ENCODE results near the gene PACS2.
"Not testable (repeated sequence)": the region's sequence is repeated elsewhere in the genome, so short reads cannot be mapped to it uniquely, and the experiment has no call there.

PACS2 gene

GRCh38 chr14:105330491-105330895, 15.9 kb downstream of the PACS2 start:
- Histone ChIP-seq H3K9ac (ENCODE audit: low read length in 5 of 5) (peak overlapping the region in 1 of 5 donors; percentile 46), H3K27ac (ENCODE audit: low read depth, low read length) (no peak overlapping the region), H3K27me3 (ENCODE audit: control insufficient read depth in 5 of 5, insufficient read depth in 4 of 5, low read length in 5 of 5) (no peaks in the 10 kb centered on the region), H3K9me3 (ENCODE audit: control insufficient read depth in 5 of 5, low read length in 5 of 5) (no peaks in the 10 kb centered on the region), H3K36me3 (ENCODE audit: control insufficient read depth in 5 of 5, insufficient read depth in 5 of 5, low read length in 5 of 5) (peaks cover 0 to 6% (median 1%) of the 10 kb centered on the region in 5 donors), H3K4me3 (ENCODE audit: low read depth in 1 of 5, low read length in 5 of 5) (peak overlapping the region in 2 of 5 donors; percentile 11 to 17), H3K4me1 (ENCODE audit: control insufficient read depth in 5 of 5, insufficient read depth in 5 of 5, low read length in 5 of 5) (peaks cover 7 to 59% (median 37%) of the 10 kb centered on the region in 5 donors)

GRCh38 chr14:105331575-105332349, 17.2 kb downstream of the PACS2 start:
- Histone ChIP-seq H3K9me3 (ENCODE audit: control insufficient read depth in 5 of 5, low read length in 5 of 5) (no peaks in the 10 kb centered on the region), H3K4me3 (ENCODE audit: low read depth in 1 of 5, low read length in 5 of 5) (no peak overlapping the region), H3K36me3 (ENCODE audit: control insufficient read depth in 5 of 5, insufficient read depth in 5 of 5, low read length in 5 of 5) (peaks cover 0 to 6% (median 1%) of the 10 kb centered on the region in 5 donors), H3K27me3 (ENCODE audit: control insufficient read depth in 5 of 5, insufficient read depth in 4 of 5, low read length in 5 of 5) (no peaks in the 10 kb centered on the region), H3K4me1 (ENCODE audit: control insufficient read depth in 5 of 5, insufficient read depth in 5 of 5, low read length in 5 of 5) (peaks cover 7 to 56% (median 44%) of the 10 kb centered on the region in 5 donors), H3K27ac (ENCODE audit: low read depth, low read length) (no peak overlapping the region), H3K9ac (ENCODE audit: low read length in 5 of 5) (no peak overlapping the region)

- peaks cover 7 to 60% (median 45%) of the 10 kb centered on the region in 5 donors for H3K4me1 ChIP-seq (ENCODE audit: control insufficient read depth in 5 of 5, insufficient read depth in 5 of 5, low read length in 5 of 5)
- no peak overlapping the region for H3K27ac ChIP-seq (ENCODE audit: low read depth, low read length)
- no peak overlapping the region for H3K9ac ChIP-seq (ENCODE audit: low read length in 5 of 5)
- H3K4me3 ChIP-seq (ENCODE audit: low read depth in 1 of 5, low read length in 5 of 5): no peak overlapping the region
- H3K27me3 ChIP-seq (ENCODE audit: control insufficient read depth in 5 of 5, insufficient read depth in 4 of 5, low read length in 5 of 5): no peaks in the 10 kb centered on the region
- H3K36me3 ChIP-seq (ENCODE audit: control insufficient read depth in 5 of 5, insufficient read depth in 5 of 5, low read length in 5 of 5): peaks cover 0 to 5% (median 0%) of the 10 kb centered on the region in 5 donors
- no peaks in the 10 kb centered on the region for H3K9me3 ChIP-seq (ENCODE audit: control insufficient read depth in 5 of 5, low read length in 5 of 5)
These were observed 17.9 kb downstream of the PACS2 start for GRCh38 chr14:105332350-105332874.

- no peak overlapping the region for H3K4me3 ChIP-seq (ENCODE audit: low read depth in 1 of 5, low read length in 5 of 5)
- no peak overlapping the region for H3K9ac ChIP-seq (ENCODE audit: low read length in 5 of 5)
- peaks cover 7 to 66% (median 50%) of the 10 kb centered on the region in 5 donors for H3K4me1 ChIP-seq (ENCODE audit: control insufficient read depth in 5 of 5, insufficient read depth in 5 of 5, low read length in 5 of 5)
- H3K36me3 ChIP-seq (ENCODE audit: control insufficient read depth in 5 of 5, insufficient read depth in 5 of 5, low read length in 5 of 5): peaks cover 0 to 5% (median 0%) of the 10 kb centered on the region in 5 donors
- H3K9me3 ChIP-seq (ENCODE audit: control insufficient read depth in 5 of 5, low read length in 5 of 5): no peaks in the 10 kb centered on the region
- H3K27ac ChIP-seq (ENCODE audit: low read depth, low read length): no peak overlapping the region
- H3K27me3 ChIP-seq (ENCODE audit: control insufficient read depth in 5 of 5, insufficient read depth in 4 of 5, low read length in 5 of 5): no peaks in the 10 kb centered on the region
These were observed 18.5 kb downstream of the PACS2 start for GRCh38 chr14:105333020-105333490.

GRCh38 chr14:105333613-105334364, 19.2 kb downstream of the PACS2 start:
- Histone ChIP-seq H3K4me3 (ENCODE audit: low read depth in 1 of 5, low read length in 5 of 5) (no peak overlapping the region), H3K27me3 (ENCODE audit: control insufficient read depth in 5 of 5, insufficient read depth in 4 of 5, low read length in 5 of 5) (no peaks in the 10 kb centered on the region), H3K9me3 (ENCODE audit: control insufficient read depth in 5 of 5, low read length in 5 of 5) (no peaks in the 10 kb centered on the region), H3K36me3 (ENCODE audit: control insufficient read depth in 5 of 5, insufficient read depth in 5 of 5, low read length in 5 of 5) (peaks cover 0 to 5% (median 0%) of the 10 kb centered on the region in 5 donors), H3K4me1 (ENCODE audit: control insufficient read depth in 5 of 5, insufficient read depth in 5 of 5, low read length in 5 of 5) (peaks cover 7 to 66% (median 50%) of the 10 kb centered on the region in 5 donors), H3K9ac (ENCODE audit: low read length in 5 of 5) (peak overlapping the region in 1 of 5 donors; percentile 5), H3K27ac (ENCODE audit: low read depth, low read length) (no peak overlapping the region)

GRCh38 chr14:105334383-105335230, 20.1 kb downstream of the PACS2 start:
- no peak overlapping the region for H3K9ac ChIP-seq (ENCODE audit: low read length in 5 of 5)
- no peak overlapping the region for H3K27ac ChIP-seq (ENCODE audit: low read depth, low read length)
- H3K36me3 ChIP-seq (ENCODE audit: control insufficient read depth in 5 of 5, insufficient read depth in 5 of 5, low read length in 5 of 5): peaks cover 0 to 5% (median 0%) of the 10 kb centered on the region in 5 donors
- no peaks in the 10 kb centered on the region for H3K9me3 ChIP-seq (ENCODE audit: control insufficient read depth in 5 of 5, low read length in 5 of 5)
- peaks cover 5 to 60% (median 41%) of the 10 kb centered on the region in 5 donors for H3K4me1 ChIP-seq (ENCODE audit: control insufficient read depth in 5 of 5, insufficient read depth in 5 of 5, low read length in 5 of 5)
- H3K27me3 ChIP-seq (ENCODE audit: control insufficient read depth in 5 of 5, insufficient read depth in 4 of 5, low read length in 5 of 5): no peaks in the 10 kb centered on the region
- H3K4me3 ChIP-seq (ENCODE audit: low read depth in 1 of 5, low read length in 5 of 5): no peak overlapping the region

- not testable (repeated sequence) for H3K9ac ChIP-seq (ENCODE audit: low read length in 5 of 5); H3K9me3 ChIP-seq (ENCODE audit: control insufficient read depth in 5 of 5, low read length in 5 of 5); H3K27me3 ChIP-seq (ENCODE audit: control insufficient read depth in 5 of 5, insufficient read depth in 4 of 5, low read length in 5 of 5); H3K27ac ChIP-seq (ENCODE audit: low read depth, low read length); H3K4me3 ChIP-seq (ENCODE audit: low read depth in 1 of 5, low read length in 5 of 5); H3K36me3 ChIP-seq (ENCODE audit: control insufficient read depth in 5 of 5, insufficient read depth in 5 of 5, low read length in 5 of 5)
- peaks cover 4 to 55% (median 36%) of the 10 kb centered on the region in 5 donors for H3K4me1 ChIP-seq (ENCODE audit: control insufficient read depth in 5 of 5, insufficient read depth in 5 of 5, low read length in 5 of 5)
These were observed 20.6 kb downstream of the PACS2 start for GRCh38 chr14:105335231-105335542.

- no peak overlapping the region for H3K9ac ChIP-seq (ENCODE audit: low read length in 5 of 5)
- no peaks in the 10 kb centered on the region for H3K9me3 ChIP-seq (ENCODE audit: control insufficient read depth in 5 of 5, low read length in 5 of 5)
- H3K27me3 ChIP-seq (ENCODE audit: control insufficient read depth in 5 of 5, insufficient read depth in 4 of 5, low read length in 5 of 5): no peaks in the 10 kb centered on the region
- peaks cover 0 to 52% (median 35%) of the 10 kb centered on the region in 5 donors for H3K4me1 ChIP-seq (ENCODE audit: control insufficient read depth in 5 of 5, insufficient read depth in 5 of 5, low read length in 5 of 5)
- no peak overlapping the region for H3K27ac ChIP-seq (ENCODE audit: low read depth, low read length)
- peaks cover 0 to 5% (median 0%) of the 10 kb centered on the region in 5 donors for H3K36me3 ChIP-seq (ENCODE audit: control insufficient read depth in 5 of 5, insufficient read depth in 5 of 5, low read length in 5 of 5)
- H3K4me3 ChIP-seq (ENCODE audit: low read depth in 1 of 5, low read length in 5 of 5): no peak overlapping the region
These were observed 21.4 kb downstream of the PACS2 start for GRCh38 chr14:105335735-105336476.
